ENCODE results near the gene M1AP.

DNA sequence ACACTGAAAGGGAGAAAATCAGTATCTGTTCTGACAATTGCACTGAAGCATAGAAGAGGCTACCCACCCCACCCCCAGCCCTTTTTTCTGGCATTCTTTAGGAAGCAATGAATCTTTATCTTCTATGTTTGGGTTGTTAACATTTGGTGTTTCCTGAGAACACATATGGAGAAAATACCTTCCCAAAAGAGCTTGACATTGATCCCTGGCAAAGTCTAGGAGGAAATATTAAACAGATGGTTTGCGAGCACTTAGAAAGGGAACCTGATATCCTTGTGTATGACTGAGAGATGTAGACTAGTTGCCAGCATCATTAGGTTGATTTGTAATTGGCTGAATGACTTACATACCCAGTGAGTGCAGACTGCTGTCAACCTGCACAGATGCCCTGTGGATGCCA, 50.7 kb downstream of the M1AP start:
- no peak for TF ChIP-seq ZNF274 (IDR thresholded peaks at IDR 0.05; ENCODE audit: borderline replicate concordance, extremely low read depth, low read length)
- TF ChIP-seq HDAC2 (IDR thresholded peaks at IDR 0.05; ENCODE audit: borderline replicate concordance in 1 of 2, low read depth in 2 of 2, low read length in 2 of 2) = no peak
- TF ChIP-seq, protein P1, sequence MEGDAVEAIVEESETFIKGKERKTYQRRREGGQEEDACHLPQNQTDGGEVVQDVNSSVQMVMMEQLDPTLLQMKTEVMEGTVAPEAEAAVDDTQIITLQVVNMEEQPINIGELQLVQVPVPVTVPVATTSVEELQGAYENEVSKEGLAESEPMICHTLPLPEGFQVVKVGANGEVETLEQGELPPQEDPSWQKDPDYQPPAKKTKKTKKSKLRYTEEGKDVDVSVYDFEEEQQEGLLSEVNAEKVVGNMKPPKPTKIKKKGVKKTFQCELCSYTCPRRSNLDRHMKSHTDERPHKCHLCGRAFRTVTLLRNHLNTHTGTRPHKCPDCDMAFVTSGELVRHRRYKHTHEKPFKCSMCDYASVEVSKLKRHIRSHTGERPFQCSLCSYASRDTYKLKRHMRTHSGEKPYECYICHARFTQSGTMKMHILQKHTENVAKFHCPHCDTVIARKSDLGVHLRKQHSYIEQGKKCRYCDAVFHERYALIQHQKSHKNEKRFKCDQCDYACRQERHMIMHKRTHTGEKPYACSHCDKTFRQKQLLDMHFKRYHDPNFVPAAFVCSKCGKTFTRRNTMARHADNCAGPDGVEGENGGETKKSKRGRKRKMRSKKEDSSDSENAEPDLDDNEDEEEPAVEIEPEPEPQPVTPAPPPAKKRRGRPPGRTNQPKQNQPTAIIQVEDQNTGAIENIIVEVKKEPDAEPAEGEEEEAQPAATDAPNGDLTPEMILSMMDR (IDR thresholded peaks at IDR 0.05; ENCODE audit: control extremely low read depth in 1 of 3, insufficient read depth in 1 of 3, low read depth in 1 of 3, low read length in 3 of 3) = no peak
- TF ChIP-seq JUND (IDR thresholded peaks at IDR 0.05; ENCODE audit: low read length) = no peak
